Neuronal stem cell (in vitro differentiated cells): ENCODE results near the gene CCDC148.

ENCODE experiments used
- DNase-seq: peaks from one replicate; pipeline ENCODE4 v3.0.0-alpha.2; 2013; ENCODE audit warnings: low spot score
- H2AFZ ChIP-seq: one replicate; pipeline ENCODE4 v1.6.1; 2013; ENCODE audit warnings: mild to moderate bottlenecking, low read length, inconsistent platforms
- H2AK5ac ChIP-seq: 2 replicates; pipeline ENCODE4 v1.6.1; 2013; ENCODE audit warnings: low read depth, mild to moderate bottlenecking, inconsistent platforms, low read length, moderate library complexity, mixed read lengths
- H2BK120ac ChIP-seq: 2 replicates; pipeline ENCODE4 v1.6.1; 2013; ENCODE audit warnings: low read depth, mild to moderate bottlenecking, inconsistent platforms, low read length, moderate library complexity, mixed read lengths
- H2BK12ac ChIP-seq: one replicate; pipeline ENCODE4 v1.6.1; 2013; ENCODE audit warnings: low read length, inconsistent platforms
- H2BK15ac ChIP-seq: 2 replicates; pipeline ENCODE4 v1.6.1; 2013; ENCODE audit warnings: mild to moderate bottlenecking, low read length, inconsistent platforms, mixed read lengths
- H2BK5ac ChIP-seq: one replicate; pipeline ENCODE4 v1.6.1; 2013; ENCODE audit warnings: inconsistent platforms, mild to moderate bottlenecking, low read length, moderate library complexity
- H3K14ac ChIP-seq: one replicate; pipeline ENCODE4 v1.6.1; 2013; ENCODE audit warnings: low read length, inconsistent platforms
- H3K18ac ChIP-seq: 2 replicates; pipeline ENCODE4 v1.6.1; 2013; ENCODE audit warnings: low read length, inconsistent platforms
- H3K23ac ChIP-seq: 2 replicates; pipeline ENCODE4 v1.6.1; 2013; ENCODE audit warnings: low read depth, mild to moderate bottlenecking, mixed read lengths, low read length, inconsistent platforms; ENCODE audit not compliant: poor library complexity
- H3K27ac ChIP-seq: replicated peaks from 3 replicates; pipeline ENCODE4 v1.5.1; 2013; ENCODE audit warnings: low read length, inconsistent platforms
- H3K27me3 ChIP-seq, 3 experiments: 2 replicates each; pipeline ENCODE4 v1.6.1; 2013; ENCODE audit warnings: low read length in 3 of 3, mild to moderate bottlenecking in 2 of 3, inconsistent platforms in 1 of 3, low read depth in 1 of 3, mixed read lengths in 1 of 3, moderate library complexity in 1 of 3; ENCODE audit not compliant: control insufficient read depth in 3 of 3, insufficient read depth in 3 of 3
- H3K36me3 ChIP-seq, 2 donors: replicated peaks in 1 of 2; 2 replicates each; pipeline ENCODE4 v1.6.1; 2013; ENCODE audit warnings: low read length in 2 of 2; ENCODE audit not compliant: control insufficient read depth in 2 of 2, insufficient read depth in 2 of 2
- H3K4ac ChIP-seq: 2 replicates; pipeline ENCODE4 v1.6.1; 2013; ENCODE audit warnings: inconsistent platforms, mild to moderate bottlenecking, low read length, moderate library complexity
- H3K4me1 ChIP-seq, 2 donors: 1 replicate in 1 of 2; 2 replicates in 1 of 2; pipeline ENCODE4 v1.6.1; 2013; ENCODE audit warnings: low read length in 2 of 2, low read depth in 1 of 2; ENCODE audit not compliant: control insufficient read depth in 2 of 2, insufficient read depth in 1 of 2
- H3K4me2 ChIP-seq: one replicate; pipeline ENCODE4 v1.6.1; 2013; ENCODE audit warnings: mild to moderate bottlenecking, low read length, inconsistent platforms; ENCODE audit not compliant: insufficient read depth, poor library complexity, severe bottlenecking
- H3K4me3 ChIP-seq, 2 donors: 2 replicates each; pipeline ENCODE4 v1.5.1; 2013; ENCODE audit warnings: low read length in 2 of 2, mild to moderate bottlenecking in 2 of 2, inconsistent platforms in 1 of 2, moderate library complexity in 1 of 2
- H3K79me1 ChIP-seq: one replicate; pipeline ENCODE4 v1.6.1; 2013; ENCODE audit warnings: low read depth, mild to moderate bottlenecking, inconsistent platforms, low read length, moderate library complexity
- H3K9ac ChIP-seq: one replicate; pipeline ENCODE4 v1.6.1; 2013; ENCODE audit warnings: mild to moderate bottlenecking, low read depth, low read length, inconsistent platforms; ENCODE audit not compliant: poor library complexity
- H3K9me3 ChIP-seq, 2 donors: replicated peaks in 1 of 2; 2 replicates each; pipeline versions ENCODE3 to v1.6.1; 2013; ENCODE audit warnings: low read length in 2 of 2, mild to moderate bottlenecking in 2 of 2, inconsistent platforms in 1 of 2, low read depth in 1 of 2, mixed read lengths in 1 of 2, moderate library complexity in 1 of 2; ENCODE audit not compliant: control insufficient read depth in 2 of 2, insufficient read depth in 1 of 2
- H4K8ac ChIP-seq: one replicate; pipeline ENCODE4 v1.6.1; 2013; ENCODE audit warnings: low read depth, mild to moderate bottlenecking, inconsistent platforms, low read length, moderate library complexity
- H4K91ac ChIP-seq: one replicate; pipeline ENCODE4 v1.6.1; 2013; ENCODE audit warnings: low read length, low read depth, mild to moderate bottlenecking, inconsistent platforms; ENCODE audit not compliant: poor library complexity
- WGBS, 2 donors: extraction: QIAGEN DNeasy Blood & Tissue Kit; methylation state at CpG; one replicate each; pipeline ENCODE4 v1.1.7; 2013; ENCODE audit warnings: missing lambda C conversion rate in 2 of 2, mixed read lengths in 1 of 2; ENCODE audit not compliant: insufficient read length in 2 of 2, insufficient replicate concordance in 1 of 2; ENCODE audit errors: extremely low coverage in 2 of 2; 5-methylcytosine and 5-hydroxymethylcytosine counted together

Gene CCDC148

GRCh38 chr2:158293722-158294121 is 162.8 kb downstream of the CCDC148 start:
- H3K4me1 ChIP-seq: no peaks in the 10 kb centered on the region
- H3K18ac ChIP-seq: no peak overlapping the region
- no peak for DNase-seq
- no CpG with 5 or more reads among the region's 3 CpGs for WGBS, 2 donors
- H3K27ac ChIP-seq: no peak overlapping the region
- H3K4me3 ChIP-seq: no peak overlapping the region
- H3K9me3 ChIP-seq: no peaks in the 10 kb centered on the region
- H4K91ac ChIP-seq: no peak overlapping the region
- H2BK5ac ChIP-seq: no peak overlapping the region
- no peak overlapping the region for H2AK5ac ChIP-seq
- no peaks in the 10 kb centered on the region for H3K79me1 ChIP-seq
- no peak overlapping the region for H2BK12ac ChIP-seq
- H3K9ac ChIP-seq: no peak overlapping the region
- H3K23ac ChIP-seq: no peak overlapping the region
- no peak overlapping the region for H4K8ac ChIP-seq
- no peaks in the 10 kb centered on the region for H3K27me3 ChIP-seq
- H2BK120ac ChIP-seq: no peak overlapping the region
- H3K14ac ChIP-seq: no peak overlapping the region
- no peaks in the 10 kb centered on the region for H3K36me3 ChIP-seq
- no peak overlapping the region for H3K4ac ChIP-seq
- no peak overlapping the region for H2BK15ac ChIP-seq
- H2AFZ ChIP-seq: no peak overlapping the region
- H3K4me2 ChIP-seq: no peak overlapping the region

GRCh38 chr2:158291544-158292180 is 164.9 kb downstream of the CCDC148 start:
- no peak overlapping the region for H3K18ac ChIP-seq
- no peak overlapping the region for H4K91ac ChIP-seq
- H3K14ac ChIP-seq: no peak overlapping the region
- no peak overlapping the region for H4K8ac ChIP-seq
- no peak overlapping the region for H3K4ac ChIP-seq
- no peak overlapping the region for H3K9ac ChIP-seq
- no peaks in the 10 kb centered on the region for H3K36me3 ChIP-seq
- no peaks in the 10 kb centered on the region for H3K4me1 ChIP-seq
- H2BK5ac ChIP-seq: no peak overlapping the region
- no peak overlapping the region for H2BK15ac ChIP-seq
- DNase-seq: no peak
- no peak overlapping the region for H3K23ac ChIP-seq
- no peaks in the 10 kb centered on the region for H3K79me1 ChIP-seq
- no peak overlapping the region for H2AK5ac ChIP-seq
- H3K9me3 ChIP-seq: peaks cover 0 to 1% of the 10 kb centered on the region in 2 donors
- H3K27me3 ChIP-seq: no peaks in the 10 kb centered on the region
- no peak overlapping the region for H2BK120ac ChIP-seq
- H3K27ac ChIP-seq: no peak overlapping the region
- H3K4me2 ChIP-seq: no peak overlapping the region
- WGBS, 2 donors: no CpG with 5 or more reads among the region's 2 CpGs
- H2BK12ac ChIP-seq: no peak overlapping the region
- H3K4me3 ChIP-seq: no peak overlapping the region
- H2AFZ ChIP-seq: no peak overlapping the region

GRCh38 chr2:158290225-158290624 is 166.3 kb downstream of the CCDC148 start:
- no CpG with 5 or more reads among the region's 5 CpGs for WGBS, 2 donors
- no peak overlapping the region for H3K27ac ChIP-seq
- no peak overlapping the region for H2BK120ac ChIP-seq
- H3K4me2 ChIP-seq: no peak overlapping the region
- H3K9ac ChIP-seq: no peak overlapping the region
- H3K14ac ChIP-seq: peak overlapping the region; percentile 78
- H4K91ac ChIP-seq: no peak overlapping the region
- no peak overlapping the region for H2BK12ac ChIP-seq
- H3K36me3 ChIP-seq: no peaks in the 10 kb centered on the region
- no peak overlapping the region for H4K8ac ChIP-seq
- no peaks in the 10 kb centered on the region for H3K79me1 ChIP-seq
- H2AFZ ChIP-seq: no peak overlapping the region
- H3K23ac ChIP-seq: no peak overlapping the region
- no peaks in the 10 kb centered on the region for H3K27me3 ChIP-seq
- no peak overlapping the region for H3K4ac ChIP-seq
- H2AK5ac ChIP-seq: no peak overlapping the region
- no peak overlapping the region for H2BK5ac ChIP-seq
- H3K18ac ChIP-seq: no peak overlapping the region
- H3K4me3 ChIP-seq: no peak overlapping the region
- DNase-seq: no peak
- H3K4me1 ChIP-seq: no peaks in the 10 kb centered on the region
- no peak overlapping the region for H2BK15ac ChIP-seq
- peaks cover 0 to 1% of the 10 kb centered on the region in 2 donors for H3K9me3 ChIP-seq

GRCh38 chr2:158276619-158277471 is 179.7 kb downstream of the CCDC148 start:
- no peak overlapping the region for H2AFZ ChIP-seq
- no peak overlapping the region for H3K9ac ChIP-seq
- no peak overlapping the region for H3K23ac ChIP-seq
- no peak overlapping the region for H3K27ac ChIP-seq
- H3K27me3 ChIP-seq: no peaks in the 10 kb centered on the region
- no CpG with 5 or more reads among the region's 2 CpGs for WGBS, 2 donors
- H3K36me3 ChIP-seq: no peaks in the 10 kb centered on the region
- H3K18ac ChIP-seq: no peak overlapping the region
- H3K4ac ChIP-seq: no peak overlapping the region
- no peak overlapping the region for H4K91ac ChIP-seq
- no peak overlapping the region for H3K4me2 ChIP-seq
- no peak overlapping the region for H2BK15ac ChIP-seq
- H2BK120ac ChIP-seq: no peak overlapping the region
- no peaks in the 10 kb centered on the region for H3K79me1 ChIP-seq
- H3K4me3 ChIP-seq: no peak overlapping the region
- H2AK5ac ChIP-seq: no peak overlapping the region
- H2BK12ac ChIP-seq: no peak overlapping the region
- no peak overlapping the region for H4K8ac ChIP-seq
- H3K9me3 ChIP-seq: no peaks in the 10 kb centered on the region
- H3K4me1 ChIP-seq: no peaks in the 10 kb centered on the region
- no peak overlapping the region for H3K14ac ChIP-seq
- no peak for DNase-seq
- no peak overlapping the region for H2BK5ac ChIP-seq
